Body of pancreas (tissue), 4 donors: ENCODE measurements around the gene KLC4. TPM values are rescaled to one million over a fixed set of nuclear protein-coding genes. Genes with fewer than 3 reads are reported as not detected.
"Not testable (repeated sequence)": the region's sequence is repeated elsewhere in the genome, so short reads cannot be mapped to it uniquely, and the experiment has no call there.

ENCODE experiments used
- ATAC-seq: fragments of 150-250 bp; one replicate; pipeline ENCODE4 v1.9.1; 2016
- DNase-seq, 4 donors: peaks; one replicate each; pipeline ENCODE4 v3.0.0-alpha.2; 2019
- H3K27ac ChIP-seq, 4 donors: fragments of 200-600 bp; sonication (generic); 1 replicate in 3 of 4; 2 replicates in 1 of 4; pipeline versions ENCODE4 v1.5.1 to v1.6.1; 2016 to 2019; ENCODE audit warnings: mild to moderate bottlenecking in 1 of 4, mixed read lengths in 1 of 4, moderate library complexity in 1 of 4
- H3K27me3 ChIP-seq, 2 donors: fragments of 200-600 bp; sonication (generic); one replicate each; pipeline ENCODE4 v1.6.0; 2016; ENCODE audit warnings: mild to moderate bottlenecking in 1 of 2
- H3K36me3 ChIP-seq, 2 donors: fragments of 200-600 bp; sonication (generic); replicated peaks in 1 of 2; 2 replicates each; pipeline ENCODE4 v1.5.1; 2016; ENCODE audit warnings: low read depth in 2 of 2; ENCODE audit not compliant: insufficient read depth in 1 of 2
- H3K4me1 ChIP-seq: fragments of 200-600 bp; sonication (generic); one replicate; pipeline ENCODE4 v1.6.0; 2016
- H3K4me3 ChIP-seq, 2 donors: fragments of 200-600 bp; sonication (generic); 1 replicate in 1 of 2; 2 replicates in 1 of 2; pipeline ENCODE4 v1.5.1; 2016 to 2019
- H3K9me3 ChIP-seq, 3 donors: fragments of 200-600 bp; sonication (generic); 1 replicate in 2 of 3; 2 replicates in 1 of 3; pipeline ENCODE4 v1.5.1; 2016
- CTCF ChIP-seq, 7 experiments: fragments of 450-650 bp in 4 of 7; fragments of 200-600 bp in 3 of 7; sonication (generic) in 3 of 7; IDR thresholded peaks; one replicate each; pipeline ENCODE4 v1.5.1; 2016 to 2019; ENCODE audit warnings: antibody characterized with exemption in 7 of 7
- POLR2A ChIP-seq, 3 donors: fragments of 450-650 bp; IDR thresholded peaks; one replicate each; pipeline ENCODE4 v1.6.1; 2016; ENCODE audit warnings: antibody characterized with exemption in 3 of 3, mild to moderate bottlenecking in 2 of 3
- WGBS, 2 donors: methylation state at CpG; one replicate each; pipeline ENCODE4 v1.1.5; 2017; 5-methylcytosine and 5-hydroxymethylcytosine counted together
- intact Hi-C: fragments of 100-400 bp; cut with DNase I; formaldehyde crosslinking; loops from one replicate; pipeline ENCODE4 v1.15.1; 2023
- total RNA-seq, 2 donors: library from RNA; depleted of rRNA; stranded (reverse); fragments of >200 nt; gene quantifications; one replicate each; pipeline ENCODE4 v1.1.0, GENCODE V29; 2016

KLC4 gene
- total RNA-seq, 2 donors from 2014 or later, result 19.8 to 33.5 TPM

GRCh38 chr6:43077333-43077809, 17.9 kb downstream of the KLC4 start:
- Histone ChIP-seq H3K27ac (peak overlapping the region in 2 of 4 donors; percentile 50 to 72), H3K9me3 (no peaks in the 10 kb centered on the region), H3K36me3 (peaks cover 0 to 3% of the 10 kb centered on the region in 2 donors), H3K4me1 (peaks cover 15% of the 10 kb centered on the region), H3K27me3 (no peaks in the 10 kb centered on the region), H3K4me3 (peak overlapping the region in 1 of 2 donors; percentile 51)
- intact Hi-C loops, result no loop called here
- DNase-seq (no peak), ATAC-seq (no peak)
- 33 to 40% methylated on average over 8 of the region's 8 CpGs for WGBS, 2 donors
- TF ChIP-seq POLR2A (IDR thresholded peaks at IDR 0.05), result no peak
- TF ChIP-seq CTCF (IDR thresholded peaks at IDR 0.05), result no peak

- no peak for DNase-seq
- peaks cover 15% of the 10 kb centered on the region for H3K4me1 ChIP-seq
- no peaks in the 10 kb centered on the region for H3K36me3 ChIP-seq
- H3K4me3 ChIP-seq, result no peak overlapping the region
- no peaks in the 10 kb centered on the region for H3K9me3 ChIP-seq
- ATAC-seq, result no peak
- intact Hi-C loops, result no loop called here
- no peak overlapping the region for H3K27ac ChIP-seq
- no peaks in the 10 kb centered on the region for H3K27me3 ChIP-seq
- TF ChIP-seq POLR2A (IDR thresholded peaks at IDR 0.05) (no peak), CTCF (IDR thresholded peaks at IDR 0.05) (no peak)
- 85 to 88% methylated on average over 4 to 6 of the region's 6 CpGs for WGBS, 2 donors
Observed at GRCh38 chr6:43077981-43078511, 18.6 kb downstream of the KLC4 start.

GRCh38 chr6:43078691-43079090, 19.3 kb downstream of the KLC4 start:
- ATAC-seq, result no peak
- TF ChIP-seq POLR2A (IDR thresholded peaks at IDR 0.05) (no peak), CTCF (IDR thresholded peaks at IDR 0.05) (no peak)
- Histone ChIP-seq H3K4me3 (no peak overlapping the region), H3K36me3 (no peaks in the 10 kb centered on the region), H3K4me1 (peaks cover 15% of the 10 kb centered on the region), H3K9me3 (no peaks in the 10 kb centered on the region), H3K27me3 (no peaks in the 10 kb centered on the region), H3K27ac (no peak overlapping the region)
- intact Hi-C loops, result no loop called here
- no peak for DNase-seq
- 87 to 93% methylated on average over 2 of the region's 2 CpGs for WGBS, 2 donors

- Histone ChIP-seq H3K9me3 (no peaks in the 10 kb centered on the region), H3K27ac (no peak overlapping the region), H3K27me3 (no peaks in the 10 kb centered on the region), H3K4me3 (no peak overlapping the region), H3K36me3 (no peaks in the 10 kb centered on the region), H3K4me1 (peaks cover 11% of the 10 kb centered on the region)
- intact Hi-C loops, result no loop called here
- ATAC-seq, result no peak
- 84 to 86% methylated on average over 4 of the region's 4 CpGs for WGBS, 2 donors
- DNase-seq, result no peak
- no peak for TF ChIP-seq CTCF (IDR thresholded peaks at IDR 0.05)
- TF ChIP-seq POLR2A (IDR thresholded peaks at IDR 0.05), result no peak
Observed at GRCh38 chr6:43081043-43081442, 21.6 kb downstream of the KLC4 start.

- ATAC-seq, H3K4me3 ChIP-seq, intact Hi-C loops, H3K27ac ChIP-seq, H3K36me3 ChIP-seq, DNase-seq, H3K4me1 ChIP-seq, H3K9me3 ChIP-seq, H3K27me3 ChIP-seq: not testable (repeated sequence)
- WGBS, 2 donors, result 85 to 87% methylated on average over 9 of the region's 9 CpGs
Observed at GRCh38 chr6:43081922-43082321, 22.5 kb downstream of the KLC4 start.
